Sigmoid colon (tissue), 7 donors: ENCODE measurements around the gene POLD1. TPM values are rescaled to one million over a fixed set of nuclear protein-coding genes. Genes with fewer than 3 reads are reported as not detected.
"Not testable (repeated sequence)": the region's sequence is repeated elsewhere in the genome, so short reads cannot be mapped to it uniquely, and the experiment has no call there.

Source experiments
- DNase-seq: peaks from one replicate; pipeline ENCODE4 v3.0.0-alpha.2; 2019
- H3K27ac ChIP-seq, 4 donors: fragments of 200-600 bp; sonication (generic); one replicate each; pipeline ENCODE4 v1.5.1; 2016 to 2019; ENCODE audit warnings: mild to moderate bottlenecking in 1 of 4
- H3K27me3 ChIP-seq, 3 donors: fragments of 200-600 bp; sonication (generic); one replicate each; pipeline ENCODE4 v1.5.1; 2019; ENCODE audit warnings: mild to moderate bottlenecking in 1 of 3
- H3K36me3 ChIP-seq, 4 donors: fragments of 200-600 bp; sonication (generic); one replicate each; pipeline ENCODE4 v1.5.1; 2016 to 2019
- H3K4me1 ChIP-seq, 4 donors: fragments of 200-600 bp; sonication (generic); one replicate each; pipeline ENCODE4 v1.5.1; 2017 to 2019
- H3K4me3 ChIP-seq, 4 donors: fragments of 200-600 bp; sonication (generic); one replicate each; pipeline ENCODE4 v1.5.1; 2017 to 2019; ENCODE audit warnings: mild to moderate bottlenecking in 2 of 4, moderate library complexity in 1 of 4
- H3K9me3 ChIP-seq, 4 donors: fragments of 200-600 bp in 3 of 4; sonication (generic) in 3 of 4; one replicate each; pipeline versions ENCODE4 v1.5.1 to v1.6.1; 2013 to 2019
- EP300 ChIP-seq, 4 donors: sonication (generic); formaldehyde crosslinking; IDR thresholded peaks; one replicate each; pipeline ENCODE4 v1.6.1; 2017; ENCODE audit warnings: antibody characterized with exemption in 4 of 4
- POLR2A ChIP-seq, 2 donors: fragments of 450-650 bp; IDR thresholded peaks; one replicate each; pipeline ENCODE4 v1.6.1; 2016; ENCODE audit warnings: antibody characterized with exemption in 2 of 2, mild to moderate bottlenecking in 2 of 2, moderate library complexity in 2 of 2
- POLR2AphosphoS5 ChIP-seq, 4 donors: sonication (generic); formaldehyde crosslinking; IDR thresholded peaks; one replicate each; pipeline ENCODE4 v1.6.1; 2017; ENCODE audit warnings: antibody characterized with exemption in 4 of 4
- WGBS, 2 donors: extraction: QIAGEN DNeasy Blood & Tissue Kit; methylation state at CpG; one replicate each; pipeline ENCODE4 v1.1.7; 2013; 5-methylcytosine and 5-hydroxymethylcytosine counted together
- intact Hi-C: fragments of 100-400 bp; cut with DNase I; formaldehyde crosslinking; loops from one replicate; pipeline ENCODE4 v1.15.1; 2023
- polyA plus RNA-seq, 3 donors: library from polyadenylated mRNA; stranded (reverse); fragments of 200-250 nt; gene quantifications; one replicate each; pipeline ENCODE4 v1.2.3, GENCODE V29; 2013
- total RNA-seq, 4 donors: library from RNA; depleted of rRNA; stranded (reverse); fragments of >200 nt; gene quantifications; one replicate each; pipeline ENCODE4 v1.1.0, GENCODE V29; 2016
- TF ChIP-seq, protein P1 (sequence below), 4 experiments: fragments of 450-650 bp in 3 of 4; fragments of 200-600 bp in 1 of 4; IDR thresholded peaks; one replicate each; pipeline ENCODE4 v1.5.1; 2016 to 2019; ENCODE audit warnings: antibody characterized with exemption in 4 of 4, mild to moderate bottlenecking in 3 of 4, moderate library complexity in 2 of 4
- donor health status: healthy with polysubstance abuse.
- donor health status: Bipolar disorder and iron deficiency.
- donor health status: healthy.

The POLD1 gene
- total and polyA plus RNA-seq, 7 donors, result 9.6 to 44.2 (median 10.8) TPM

GRCh38 chr19:50384685-50385535 is 763 bp downstream of the POLD1 start:
- no peaks in the 10 kb centered on the region for H3K9me3 ChIP-seq
- intact Hi-C loops, result loop anchor here (5.0 to 10.0 kb wide), 2 partner anchors 47 to 1320 kb away; partner anchors contain the start of gene MYBPC2
- no peak for TF ChIP-seq POLR2A (IDR thresholded peaks at IDR 0.05)
- TF ChIP-seq POLR2AphosphoS5 (IDR thresholded peaks at IDR 0.05), result peak in 1 of 4 donors; percentile 3
- peak overlapping the region; percentile 58 to 77 (median 73) for H3K4me3 ChIP-seq
- peaks cover 0 to 21% (median 16%) of the 10 kb centered on the region in 4 donors for H3K4me1 ChIP-seq
- no peaks in the 10 kb centered on the region for H3K27me3 ChIP-seq
- peaks cover 14 to 35% (median 29%) of the 10 kb centered on the region in 4 donors for H3K36me3 ChIP-seq
- WGBS, 2 donors, result 16 to 21% methylated on average over 26 of the region's 26 CpGs
- DNase-seq, result no peak
- peak overlapping the region; percentile 84 to 92 (median 88) for H3K27ac ChIP-seq

DNA sequence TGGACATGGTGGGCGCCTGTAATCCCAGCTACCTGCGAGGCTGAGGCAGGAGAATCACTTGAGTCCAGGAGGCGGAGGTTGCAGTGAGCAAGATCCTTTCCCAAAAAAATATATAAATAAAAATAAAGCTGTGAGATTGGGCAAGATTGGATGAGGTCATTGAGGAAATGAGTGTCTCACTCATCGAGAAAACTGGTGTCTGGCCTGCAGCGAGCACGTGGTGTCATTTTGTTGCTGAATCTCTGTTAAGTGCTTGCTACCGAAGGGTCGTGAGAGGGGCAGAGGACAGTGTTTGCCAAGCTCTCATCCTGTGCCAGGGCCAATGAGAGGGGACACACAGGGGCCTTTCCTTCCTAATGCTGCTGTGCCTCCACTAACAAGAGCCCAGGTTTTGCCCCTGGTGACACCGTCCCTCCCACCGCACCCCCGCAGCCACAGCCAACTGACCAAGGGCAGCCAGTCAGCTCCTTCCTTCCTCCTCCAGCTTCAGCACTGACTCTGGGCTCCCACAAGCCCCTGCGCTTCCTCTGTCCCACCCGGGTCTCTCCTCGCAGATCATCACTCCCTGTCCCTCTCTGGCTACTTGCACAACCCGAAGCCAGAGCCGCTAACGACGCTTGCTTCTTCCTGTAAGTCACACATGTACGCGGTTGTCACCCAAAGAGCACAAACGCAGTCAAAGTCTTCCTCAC is 3.2 kb downstream of the POLD1 start:
- DNase-seq, result no peak
- no peak overlapping the region for H3K27ac ChIP-seq
- no peak overlapping the region for H3K4me3 ChIP-seq
- H3K9me3 ChIP-seq, result no peaks in the 10 kb centered on the region
- H3K27me3 ChIP-seq, result no peaks in the 10 kb centered on the region
- WGBS, 2 donors, result 89 to 91% methylated on average over 21 of the region's 21 CpGs
- peaks cover 0 to 21% (median 16%) of the 10 kb centered on the region in 4 donors for H3K4me1 ChIP-seq
- no peak for TF ChIP-seq POLR2AphosphoS5 (IDR thresholded peaks at IDR 0.05)
- TF ChIP-seq EP300 (IDR thresholded peaks at IDR 0.05), result no peak
- TF ChIP-seq POLR2A (IDR thresholded peaks at IDR 0.05), result no peak
- TF ChIP-seq, protein P1, sequence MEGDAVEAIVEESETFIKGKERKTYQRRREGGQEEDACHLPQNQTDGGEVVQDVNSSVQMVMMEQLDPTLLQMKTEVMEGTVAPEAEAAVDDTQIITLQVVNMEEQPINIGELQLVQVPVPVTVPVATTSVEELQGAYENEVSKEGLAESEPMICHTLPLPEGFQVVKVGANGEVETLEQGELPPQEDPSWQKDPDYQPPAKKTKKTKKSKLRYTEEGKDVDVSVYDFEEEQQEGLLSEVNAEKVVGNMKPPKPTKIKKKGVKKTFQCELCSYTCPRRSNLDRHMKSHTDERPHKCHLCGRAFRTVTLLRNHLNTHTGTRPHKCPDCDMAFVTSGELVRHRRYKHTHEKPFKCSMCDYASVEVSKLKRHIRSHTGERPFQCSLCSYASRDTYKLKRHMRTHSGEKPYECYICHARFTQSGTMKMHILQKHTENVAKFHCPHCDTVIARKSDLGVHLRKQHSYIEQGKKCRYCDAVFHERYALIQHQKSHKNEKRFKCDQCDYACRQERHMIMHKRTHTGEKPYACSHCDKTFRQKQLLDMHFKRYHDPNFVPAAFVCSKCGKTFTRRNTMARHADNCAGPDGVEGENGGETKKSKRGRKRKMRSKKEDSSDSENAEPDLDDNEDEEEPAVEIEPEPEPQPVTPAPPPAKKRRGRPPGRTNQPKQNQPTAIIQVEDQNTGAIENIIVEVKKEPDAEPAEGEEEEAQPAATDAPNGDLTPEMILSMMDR (IDR thresholded peaks at IDR 0.05), result no peak
- intact Hi-C loops, result loop anchor here (10.0 kb wide), 1 partner anchor 1317 kb away; no protein-coding TSS in a partner anchor
- H3K36me3 ChIP-seq, result peaks cover 0 to 11% (median 6%) of the 10 kb centered on the region in 4 donors

GRCh38 chr19:50387868-50388245 is 3.7 kb downstream of the POLD1 start:
- Histone ChIP-seq H3K4me3 (no peak overlapping the region), H3K9me3 (no peaks in the 10 kb centered on the region), H3K36me3 (peaks cover 0 to 7% (median 3%) of the 10 kb centered on the region in 4 donors), H3K27me3 (no peaks in the 10 kb centered on the region), H3K27ac (no peak overlapping the region), H3K4me1 (peaks cover 0 to 21% (median 16%) of the 10 kb centered on the region in 4 donors)
- intact Hi-C loops, result loop anchor here (10.0 kb wide), 1 partner anchor 1317 kb away; no protein-coding TSS in a partner anchor
- WGBS, 2 donors, result 94 to 95% methylated on average over 8 of the region's 8 CpGs
- TF ChIP-seq POLR2AphosphoS5 (IDR thresholded peaks at IDR 0.05), result no peak
- no peak for TF ChIP-seq EP300 (IDR thresholded peaks at IDR 0.05)
- TF ChIP-seq, protein P1 (IDR thresholded peaks at IDR 0.05), result no peak
- no peak for TF ChIP-seq POLR2A (IDR thresholded peaks at IDR 0.05)
- DNase-seq, result no peak

GRCh38 chr19:50390295-50390694 is 6.1 kb downstream of the POLD1 start:
- H3K27me3 ChIP-seq, H3K9me3 ChIP-seq, H3K4me1 ChIP-seq, H3K36me3 ChIP-seq, DNase-seq, intact Hi-C loops, H3K4me3 ChIP-seq, H3K27ac ChIP-seq: not testable (repeated sequence)
- WGBS, 2 donors, result 95 to 97% methylated on average over 3 of the region's 3 CpGs

- H3K9me3 ChIP-seq, H3K4me3 ChIP-seq, H3K27ac ChIP-seq, intact Hi-C loops, H3K36me3 ChIP-seq, DNase-seq, H3K4me1 ChIP-seq, H3K27me3 ChIP-seq: not testable (repeated sequence)
- WGBS, 2 donors, result 96 to 97% methylated on average over 22 of the region's 23 CpGs
These were observed 6.8 kb downstream of the POLD1 start for GRCh38 chr19:50390952-50391351.

- DNase-seq, result no peak
- no peak overlapping the region for H3K4me3 ChIP-seq
- no peaks in the 10 kb centered on the region for H3K9me3 ChIP-seq
- H3K36me3 ChIP-seq, result no peaks in the 10 kb centered on the region
- H3K27ac ChIP-seq, result no peak overlapping the region
- H3K27me3 ChIP-seq, result no peaks in the 10 kb centered on the region
- TF ChIP-seq POLR2AphosphoS5 (IDR thresholded peaks at IDR 0.05) (no peak), EP300 (IDR thresholded peaks at IDR 0.05) (no peak), POLR2A (IDR thresholded peaks at IDR 0.05) (no peak)
- TF ChIP-seq, protein P1 (IDR thresholded peaks at IDR 0.05), result no peak
- intact Hi-C loops, result no loop called here
- no peaks in the 10 kb centered on the region for H3K4me1 ChIP-seq
- whole genome bisulfite sequencing, 2 donors, result 90 to 93% methylated on average over 5 of the region's 5 CpGs
These were observed 8.6 kb downstream of the POLD1 start for GRCh38 chr19:50392759-50393158.
